HFF-Myc (cell line): Measurements from ENCODE around the gene NAV2.

Experiments
- DNase-seq: peaks from one replicate; pipeline ENCODE4 v3.0.0-alpha.2; 2011; ENCODE audit warnings: low read depth; ENCODE audit errors: extremely low read depth
- H3K4me3 ChIP-seq: replicated peaks from 2 replicates; pipeline ENCODE4 v1.5.1; 2011; ENCODE audit warnings: low read depth, mild to moderate bottlenecking, control low read depth, low read length
- TF ChIP-seq, protein P1 (sequence below): IDR thresholded peaks from 2 replicates; pipeline ENCODE4 v1.5.1; 2012; ENCODE audit warnings: mild to moderate bottlenecking, low read depth, low read length, control low read depth; ENCODE audit errors: missing control alignments

NAV2 gene

DNA sequence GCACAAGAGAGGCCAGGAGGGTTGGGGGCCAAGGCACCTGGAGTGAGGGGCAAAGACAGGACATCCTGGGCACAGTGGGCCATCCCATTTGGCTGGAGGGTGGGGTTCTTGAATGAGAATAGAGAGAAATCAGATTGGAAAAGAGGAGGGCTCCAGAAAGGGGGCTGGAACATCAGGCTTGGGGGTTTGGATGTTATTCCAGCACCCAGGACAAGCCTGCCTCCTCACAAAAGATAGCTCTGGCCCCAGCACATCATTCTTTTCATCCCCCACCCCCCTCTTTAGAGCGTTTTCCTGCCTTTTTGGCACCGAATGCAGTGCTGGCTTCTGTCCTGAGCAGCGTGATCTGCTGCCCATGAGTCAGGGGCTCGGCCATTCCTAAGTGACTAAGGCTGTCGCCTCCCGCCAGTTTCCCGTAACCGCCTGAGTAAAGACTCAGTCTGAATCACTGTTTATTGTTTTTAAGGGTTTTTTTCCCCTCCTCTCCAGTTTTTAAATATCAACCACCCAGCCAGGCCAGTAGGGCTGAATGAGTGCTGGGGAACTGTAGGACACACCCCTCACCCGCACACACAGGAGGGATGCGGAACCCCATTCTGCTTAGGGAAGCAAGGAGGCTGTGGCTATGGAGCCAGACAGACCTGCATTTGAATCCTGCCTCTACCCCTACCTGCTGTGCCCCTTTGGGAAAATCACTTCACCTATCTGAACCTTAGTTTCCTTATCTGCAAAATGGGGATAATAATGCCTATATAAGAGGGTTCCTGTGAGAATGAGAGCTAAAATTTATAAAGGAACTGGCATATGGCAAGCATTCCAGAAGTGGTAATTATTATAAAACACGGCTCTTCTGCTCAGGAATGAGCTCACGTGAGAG is 32.4 kb upstream of the NAV2 start:
- H3K4me3 ChIP-seq: no peak overlapping the region
- peak; percentile 83 for DNase-seq
- TF ChIP-seq, protein P1, sequence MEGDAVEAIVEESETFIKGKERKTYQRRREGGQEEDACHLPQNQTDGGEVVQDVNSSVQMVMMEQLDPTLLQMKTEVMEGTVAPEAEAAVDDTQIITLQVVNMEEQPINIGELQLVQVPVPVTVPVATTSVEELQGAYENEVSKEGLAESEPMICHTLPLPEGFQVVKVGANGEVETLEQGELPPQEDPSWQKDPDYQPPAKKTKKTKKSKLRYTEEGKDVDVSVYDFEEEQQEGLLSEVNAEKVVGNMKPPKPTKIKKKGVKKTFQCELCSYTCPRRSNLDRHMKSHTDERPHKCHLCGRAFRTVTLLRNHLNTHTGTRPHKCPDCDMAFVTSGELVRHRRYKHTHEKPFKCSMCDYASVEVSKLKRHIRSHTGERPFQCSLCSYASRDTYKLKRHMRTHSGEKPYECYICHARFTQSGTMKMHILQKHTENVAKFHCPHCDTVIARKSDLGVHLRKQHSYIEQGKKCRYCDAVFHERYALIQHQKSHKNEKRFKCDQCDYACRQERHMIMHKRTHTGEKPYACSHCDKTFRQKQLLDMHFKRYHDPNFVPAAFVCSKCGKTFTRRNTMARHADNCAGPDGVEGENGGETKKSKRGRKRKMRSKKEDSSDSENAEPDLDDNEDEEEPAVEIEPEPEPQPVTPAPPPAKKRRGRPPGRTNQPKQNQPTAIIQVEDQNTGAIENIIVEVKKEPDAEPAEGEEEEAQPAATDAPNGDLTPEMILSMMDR: no peak

DNA sequence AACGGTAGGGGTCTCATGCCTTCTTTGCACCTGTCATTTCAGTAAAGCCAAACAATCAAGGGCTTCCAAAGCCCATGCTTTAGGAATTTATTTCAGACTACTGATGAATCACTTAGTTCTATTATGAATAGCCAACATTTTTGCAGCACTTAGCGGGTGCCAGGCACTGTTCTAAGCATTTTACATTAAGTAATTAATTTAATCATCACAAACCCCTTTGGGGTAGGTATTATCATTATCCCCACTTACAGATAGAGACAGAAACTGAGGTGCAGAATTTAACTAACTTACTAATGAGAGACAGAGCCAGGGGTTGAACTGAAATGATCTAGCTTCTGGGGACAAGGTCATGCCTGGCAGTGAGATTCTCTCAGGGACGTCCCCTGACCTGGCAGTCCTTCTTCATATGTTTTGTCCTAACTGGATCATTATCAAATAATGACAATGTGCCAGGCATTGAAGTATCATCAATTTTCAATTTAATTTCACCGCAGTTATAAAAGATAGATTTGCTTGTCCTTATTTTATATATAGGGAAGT is 31.7 kb upstream of the NAV2 start:
- TF ChIP-seq, protein P1: no peak
- DNase-seq: no peak
- no peak overlapping the region for H3K4me3 ChIP-seq

DNA sequence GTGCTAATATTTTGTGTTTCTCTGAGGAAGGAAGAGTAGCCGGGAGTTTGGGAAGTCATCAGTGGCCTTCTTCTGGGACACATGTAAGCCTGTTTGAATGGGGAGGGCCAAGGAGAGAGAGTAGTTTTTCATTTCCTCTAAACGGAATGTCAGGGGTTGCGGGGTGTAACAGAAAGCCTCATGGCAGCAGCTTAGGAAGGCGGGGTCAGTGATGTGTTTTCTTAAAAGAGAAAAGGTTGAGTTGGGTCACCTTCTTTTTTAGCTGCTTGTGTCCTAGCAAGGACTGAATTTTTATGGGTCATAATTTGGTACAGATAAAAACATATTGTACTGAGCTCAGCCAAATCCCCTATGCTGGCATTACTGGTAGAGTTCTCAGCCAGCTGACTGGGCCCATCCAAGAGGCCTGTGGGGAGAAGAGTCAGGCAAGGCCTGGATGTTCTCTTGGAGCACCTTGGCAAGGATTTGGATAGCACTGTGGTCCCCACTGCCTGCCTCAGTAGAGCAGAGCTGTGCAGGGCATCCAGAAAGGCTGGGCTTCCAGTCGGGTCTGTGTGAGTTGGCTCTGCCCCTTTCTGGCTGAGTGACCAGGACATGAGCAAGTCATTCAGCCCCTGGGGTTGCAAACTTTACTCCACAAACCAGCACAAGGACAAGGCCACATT is 29.4 kb upstream of the NAV2 start:
- no peak for DNase-seq
- TF ChIP-seq, protein P1: no peak
- no peak overlapping the region for H3K4me3 ChIP-seq

DNA sequence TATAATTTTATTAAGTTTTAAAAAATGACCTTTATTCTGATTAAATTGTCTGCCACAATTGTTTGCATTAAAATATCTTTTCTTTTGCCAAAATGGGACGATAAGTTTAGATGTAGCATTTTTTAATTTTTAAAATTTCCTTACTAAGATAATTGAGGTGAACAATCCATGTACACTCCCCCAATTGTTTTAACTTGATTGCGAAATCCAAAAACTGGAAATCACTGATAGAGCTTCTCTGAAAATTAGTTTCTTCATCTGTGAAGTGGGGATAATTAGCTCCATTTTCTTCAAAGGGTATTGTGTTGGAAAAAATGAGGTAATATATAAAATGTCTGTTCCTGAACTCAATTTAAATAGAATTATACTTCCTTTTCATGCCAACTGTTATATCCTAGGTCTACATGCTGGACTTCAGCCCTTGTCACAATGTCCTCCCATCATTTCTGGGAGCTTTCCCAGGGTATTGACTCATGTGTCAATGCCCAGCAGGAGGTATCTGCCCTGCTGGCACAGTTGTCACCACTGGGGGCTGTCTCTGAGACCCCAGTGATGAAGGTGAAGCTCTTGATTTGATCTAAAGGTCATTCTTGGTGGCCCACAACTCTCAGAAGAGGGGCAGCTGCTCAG is 28.7 kb upstream of the NAV2 start:
- no peak for DNase-seq
- H3K4me3 ChIP-seq: no peak overlapping the region
- TF ChIP-seq, protein P1: no peak

DNA sequence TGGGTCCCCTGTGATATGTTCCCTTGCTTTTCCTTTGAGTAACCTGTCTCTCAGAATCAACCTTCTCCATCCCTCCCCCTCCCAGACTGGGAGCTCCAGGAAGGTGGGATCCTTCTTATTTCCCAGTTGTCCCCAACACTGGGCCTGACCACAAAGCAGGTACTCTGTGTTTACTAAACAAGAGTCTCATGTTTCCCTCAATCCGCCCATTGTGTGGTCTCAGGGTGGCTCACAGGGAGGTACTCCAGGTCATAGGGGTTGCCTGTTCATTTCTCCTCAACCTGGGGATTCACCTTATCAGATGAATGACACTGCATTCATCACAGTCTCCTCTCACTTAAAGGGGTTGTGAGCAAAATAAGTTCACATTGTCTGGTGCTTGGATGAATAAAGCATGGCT is 26.4 kb upstream of the NAV2 start:
- TF ChIP-seq, protein P1: no peak

DNA sequence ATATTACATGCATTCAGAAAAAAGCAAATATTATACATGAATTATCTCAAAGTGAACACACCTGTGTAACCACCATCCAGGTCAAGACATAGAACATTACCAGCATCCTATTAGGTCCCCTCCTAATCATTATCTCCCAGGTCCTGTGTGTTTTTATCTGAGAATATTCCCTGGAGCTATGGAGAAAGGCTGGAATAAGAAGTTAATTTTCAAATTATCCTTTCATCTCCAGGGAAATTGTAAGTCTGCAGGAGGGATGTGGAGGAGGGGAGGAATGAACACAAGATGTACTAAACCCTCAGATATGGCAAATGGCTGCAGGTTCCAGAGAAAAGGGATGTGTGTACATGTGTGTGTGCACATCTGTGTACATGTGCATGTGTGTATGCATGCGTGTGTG is 25.2 kb upstream of the NAV2 start:
- no peak for DNase-seq
- TF ChIP-seq, protein P1: no peak

More for the DNA sequence above, 26.4 kb upstream of the NAV2 start:
- no peak for DNase-seq
- H3K4me3 ChIP-seq: no peak overlapping the region

More for the DNA sequence above, 25.2 kb upstream of the NAV2 start:
- no peak overlapping the region for H3K4me3 ChIP-seq
